ENCODE measurements around the gene NLRP9.

NLRP9 gene

GRCh38 chr19:55681131-55682092, 56.8 kb downstream of the NLRP9 start:
- TF ChIP-seq, protein P1, sequence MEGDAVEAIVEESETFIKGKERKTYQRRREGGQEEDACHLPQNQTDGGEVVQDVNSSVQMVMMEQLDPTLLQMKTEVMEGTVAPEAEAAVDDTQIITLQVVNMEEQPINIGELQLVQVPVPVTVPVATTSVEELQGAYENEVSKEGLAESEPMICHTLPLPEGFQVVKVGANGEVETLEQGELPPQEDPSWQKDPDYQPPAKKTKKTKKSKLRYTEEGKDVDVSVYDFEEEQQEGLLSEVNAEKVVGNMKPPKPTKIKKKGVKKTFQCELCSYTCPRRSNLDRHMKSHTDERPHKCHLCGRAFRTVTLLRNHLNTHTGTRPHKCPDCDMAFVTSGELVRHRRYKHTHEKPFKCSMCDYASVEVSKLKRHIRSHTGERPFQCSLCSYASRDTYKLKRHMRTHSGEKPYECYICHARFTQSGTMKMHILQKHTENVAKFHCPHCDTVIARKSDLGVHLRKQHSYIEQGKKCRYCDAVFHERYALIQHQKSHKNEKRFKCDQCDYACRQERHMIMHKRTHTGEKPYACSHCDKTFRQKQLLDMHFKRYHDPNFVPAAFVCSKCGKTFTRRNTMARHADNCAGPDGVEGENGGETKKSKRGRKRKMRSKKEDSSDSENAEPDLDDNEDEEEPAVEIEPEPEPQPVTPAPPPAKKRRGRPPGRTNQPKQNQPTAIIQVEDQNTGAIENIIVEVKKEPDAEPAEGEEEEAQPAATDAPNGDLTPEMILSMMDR (conservative IDR thresholded peaks at IDR 0.05; ENCODE audit: control insufficient read depth, insufficient read depth, low read depth, low read length) = no peak

DNA sequence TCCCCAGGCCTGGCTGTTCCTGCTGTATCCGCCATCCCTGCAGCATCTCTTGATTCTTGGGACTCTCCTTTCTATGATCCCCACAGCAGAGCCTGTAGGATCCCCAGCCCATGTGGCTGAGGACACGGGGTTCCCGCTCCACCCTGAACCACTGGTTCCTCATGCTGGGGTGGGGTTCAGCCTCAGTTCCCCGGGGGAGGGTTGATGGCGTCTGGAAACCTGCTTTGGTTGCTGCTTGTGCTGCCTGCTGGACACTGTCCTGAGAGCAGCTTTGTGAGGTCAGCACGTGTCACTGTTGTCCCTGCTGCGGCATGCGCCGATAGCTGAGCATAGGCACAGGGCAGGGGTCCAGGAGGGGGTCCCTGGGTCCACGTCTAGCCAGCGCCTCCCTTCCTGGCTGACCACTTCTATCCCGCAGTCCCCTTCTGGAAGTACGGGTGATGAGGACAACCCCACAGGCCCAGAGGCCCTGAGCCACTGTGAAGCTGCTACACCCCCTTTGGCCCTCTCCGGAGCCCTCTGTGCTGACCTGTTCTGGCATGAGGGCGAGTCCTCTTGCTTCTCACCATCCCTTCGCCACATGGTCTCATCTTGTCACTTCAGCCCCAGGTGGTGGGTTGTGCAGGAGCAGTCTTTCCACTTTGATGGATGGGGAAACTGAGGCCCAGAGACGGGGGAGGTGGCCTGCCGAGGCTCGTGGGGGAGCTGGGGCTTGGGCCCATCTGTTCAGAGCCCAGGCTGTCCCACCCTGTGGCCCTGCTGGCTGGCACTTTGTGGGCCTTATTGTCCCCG, 57.7 kb downstream of the NLRP9 start:
- no peak overlapping the region for H3K4me3 ChIP-seq (ENCODE audit: control insufficient read depth, low read depth, low read length)
- TF ChIP-seq, protein P1 (conservative IDR thresholded peaks at IDR 0.05; ENCODE audit: control insufficient read depth, insufficient read depth, low read depth, low read length) = no peak
- DNase-seq (ENCODE audit: low read depth) = no peak

More at GRCh38 chr19:55681131-55682092, 56.8 kb downstream of the NLRP9 start:
- peak; percentile 48 for DNase-seq (ENCODE audit: low read depth)
- H3K4me3 ChIP-seq (ENCODE audit: control insufficient read depth, low read depth, low read length) = no peak overlapping the region

GRCh38 chr19:55679343-55680257, 58.6 kb downstream of the NLRP9 start:
- no peak overlapping the region for H3K4me3 ChIP-seq (ENCODE audit: control insufficient read depth, low read depth, low read length)
- peak; percentile 79 for DNase-seq (ENCODE audit: low read depth)
- TF ChIP-seq, protein P1 (conservative IDR thresholded peaks at IDR 0.05; ENCODE audit: control insufficient read depth, insufficient read depth, low read depth, low read length) = no peak

GRCh38 chr19:55678121-55678671, 60.0 kb downstream of the NLRP9 start:
- H3K4me3 ChIP-seq (ENCODE audit: control insufficient read depth, low read depth, low read length) = no peak overlapping the region
- no peak for DNase-seq (ENCODE audit: low read depth)
- TF ChIP-seq, protein P1 (conservative IDR thresholded peaks at IDR 0.05; ENCODE audit: control insufficient read depth, insufficient read depth, low read depth, low read length) = no peak

DNA sequence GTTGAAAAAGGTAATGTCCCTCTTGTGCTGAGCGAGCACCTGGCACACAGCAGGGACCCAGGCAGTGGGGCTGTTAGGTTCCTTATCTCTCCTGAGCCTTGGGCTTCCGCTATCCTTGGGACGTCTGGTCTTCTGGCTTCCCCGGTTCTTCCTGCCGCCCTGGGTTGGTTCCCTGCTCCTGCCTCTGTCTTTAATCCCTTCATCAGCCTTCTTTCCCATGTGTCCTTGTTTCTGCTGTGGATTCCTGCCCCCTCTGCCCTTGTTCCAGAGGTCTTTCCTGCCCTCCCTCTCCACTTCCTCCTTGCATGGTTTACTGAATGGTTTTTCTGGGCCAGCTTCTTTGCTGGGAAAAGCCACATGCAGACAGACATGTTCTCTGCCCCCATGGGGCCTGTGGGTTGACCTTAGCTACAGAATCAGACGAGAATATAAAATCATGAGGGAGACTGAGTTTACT, 60.6 kb downstream of the NLRP9 start:
- TF ChIP-seq, protein P1 (conservative IDR thresholded peaks at IDR 0.05; ENCODE audit: control insufficient read depth, insufficient read depth, low read depth, low read length) = no peak
- no peak overlapping the region for H3K4me3 ChIP-seq (ENCODE audit: control insufficient read depth, low read depth, low read length)
- no peak for DNase-seq (ENCODE audit: low read depth)

All from fibroblast of mammary gland (primary cell).